ENCODE data around the gene FARS2.
A peak's percentile ranks its signal among the peaks of the same experiment; 100 is the strongest.

Gene FARS2

DNA sequence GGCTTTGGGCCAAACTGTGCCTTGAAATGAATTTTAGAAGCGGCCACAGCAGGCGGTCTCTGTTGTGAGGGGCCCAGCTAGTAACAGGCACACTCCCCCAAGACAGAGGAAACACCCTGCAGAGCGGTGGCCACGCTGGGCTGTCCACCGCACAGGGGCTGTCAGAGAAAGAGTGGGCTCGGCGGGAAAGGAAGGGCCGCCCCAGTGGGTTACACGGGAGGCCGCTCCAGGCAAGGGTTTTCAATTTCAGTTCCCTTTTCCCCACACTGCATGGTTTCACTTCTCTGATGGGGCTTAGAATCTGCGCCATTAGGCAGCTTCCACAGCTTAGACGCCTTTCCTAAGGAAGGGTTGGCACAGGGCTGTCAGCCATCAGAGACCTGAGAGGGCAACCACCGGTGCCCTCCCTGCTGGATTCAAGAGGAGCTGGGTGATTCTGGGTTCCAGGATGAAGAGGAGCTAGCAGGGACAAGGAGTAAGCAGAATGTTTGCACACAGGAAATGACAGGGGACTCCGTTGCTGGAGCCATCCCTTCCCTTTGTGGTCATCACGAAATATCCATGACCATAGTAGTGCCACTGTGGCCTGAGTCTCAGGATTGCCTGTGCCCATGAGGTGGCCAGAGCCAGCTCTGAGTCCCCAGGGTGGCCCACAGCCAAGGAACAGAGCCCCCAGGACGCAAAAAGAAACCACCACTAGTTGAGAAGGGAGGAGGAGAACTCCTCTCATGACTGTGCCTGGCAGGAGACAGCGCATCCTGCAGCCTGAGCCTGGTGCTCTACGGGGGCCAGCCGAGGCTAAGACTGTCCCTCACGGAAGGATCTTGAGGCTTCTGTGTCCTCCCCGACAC lies 462.8 kb downstream of the FARS2 start:
- DNase-seq (ENCODE audit: low read depth): no peak
- H3K4me3 ChIP-seq (ENCODE audit: low read depth, low read length): no peak overlapping the region

DNA sequence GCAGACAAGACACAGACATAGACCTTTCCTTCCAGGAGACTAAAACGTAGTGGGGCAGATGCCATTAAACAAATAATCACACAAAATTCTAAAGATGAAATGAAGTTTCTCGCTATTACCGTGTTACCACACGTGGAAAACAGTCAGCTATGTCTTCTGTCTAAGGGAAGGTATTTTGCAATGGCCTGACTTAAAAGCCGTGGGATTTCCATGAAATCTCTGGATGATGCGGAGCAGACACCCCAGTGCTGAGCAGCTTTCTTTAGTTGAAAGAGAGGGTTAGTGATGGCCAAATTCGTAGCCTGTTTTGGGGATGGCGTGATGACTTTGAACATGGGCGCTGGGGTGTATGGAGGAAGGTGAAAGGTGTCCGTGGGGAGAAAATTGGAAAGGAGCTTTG lies 463.6 kb downstream of the FARS2 start:
- DNase-seq (ENCODE audit: low read depth): no peak
- H3K4me3 ChIP-seq (ENCODE audit: low read depth, low read length): no peak overlapping the region

DNA sequence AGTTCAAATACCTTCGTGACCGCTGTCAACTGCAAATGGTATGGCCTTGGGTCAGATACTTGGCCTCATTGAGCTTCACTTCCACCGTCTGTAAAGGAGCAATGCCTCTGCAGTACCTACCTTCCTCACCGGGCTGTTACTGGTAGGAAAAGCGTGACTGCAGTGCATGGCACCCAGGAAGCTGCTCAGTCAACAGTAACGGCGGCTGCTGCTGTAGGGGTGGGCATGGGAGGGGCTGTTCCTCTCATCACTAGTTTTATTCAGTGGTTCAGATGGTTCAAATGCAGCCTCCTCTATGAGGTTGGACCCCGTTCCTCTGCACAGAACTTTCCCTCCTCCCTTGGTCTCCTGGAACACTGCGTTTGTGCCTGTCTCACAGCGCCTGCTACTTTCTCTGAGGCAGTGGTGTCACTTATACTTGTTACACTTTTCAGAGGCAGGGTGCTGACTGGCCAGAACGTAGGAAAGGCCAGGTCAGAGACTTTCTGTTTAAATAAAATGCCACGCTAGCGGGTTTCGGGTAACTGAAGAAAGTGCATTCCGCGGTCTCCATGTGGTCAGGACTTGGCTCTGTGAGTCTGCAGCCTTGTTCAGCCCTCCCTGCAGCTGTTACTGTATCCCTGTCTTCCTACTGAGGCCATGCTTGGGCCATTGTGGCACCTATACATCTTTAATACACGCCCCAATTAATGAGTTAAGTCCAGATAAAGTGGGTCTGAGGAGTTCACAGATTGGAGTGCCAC lies 465.8 kb downstream of the FARS2 start:
- no peak overlapping the region for H3K4me3 ChIP-seq (ENCODE audit: low read depth, low read length)
- peak; percentile 22 for DNase-seq (ENCODE audit: low read depth)

DNA sequence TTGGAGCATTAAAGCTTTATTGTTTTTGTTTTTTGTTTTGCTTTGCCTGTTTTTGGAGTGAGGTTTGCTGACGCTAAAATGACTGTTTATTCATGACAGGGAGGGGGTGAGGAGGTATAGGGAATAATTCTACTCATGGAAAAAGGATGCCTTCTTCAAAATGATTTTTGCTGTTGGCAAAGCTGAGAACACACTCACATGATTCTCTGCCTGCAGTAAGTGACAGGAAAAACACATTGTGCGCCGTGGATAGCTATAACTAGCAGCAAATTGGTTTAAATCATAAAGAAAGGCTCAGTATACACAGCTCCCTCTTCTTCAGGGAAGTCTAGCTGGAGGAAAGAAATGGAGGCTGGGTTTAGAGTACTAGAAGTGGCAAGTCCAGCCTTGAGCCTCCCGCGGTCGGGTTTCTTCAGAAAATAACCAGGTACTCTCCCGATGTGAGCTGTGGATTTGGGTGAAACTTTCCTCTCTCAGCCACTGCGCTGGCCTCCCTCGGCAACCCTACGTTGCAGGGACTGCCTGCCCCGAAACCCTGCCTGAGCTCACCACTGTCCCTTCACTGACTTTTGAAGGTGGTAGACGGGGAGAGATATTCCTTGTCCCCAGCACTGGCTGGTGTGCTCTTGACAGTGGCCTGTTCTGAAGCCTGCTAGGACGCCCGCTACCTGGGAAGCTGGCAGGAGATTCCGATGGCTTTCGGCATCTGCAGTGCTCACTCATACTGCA lies 467.2 kb downstream of the FARS2 start:
- DNase-seq (ENCODE audit: low read depth): no peak
- no peak overlapping the region for H3K4me3 ChIP-seq (ENCODE audit: low read depth, low read length)

DNA sequence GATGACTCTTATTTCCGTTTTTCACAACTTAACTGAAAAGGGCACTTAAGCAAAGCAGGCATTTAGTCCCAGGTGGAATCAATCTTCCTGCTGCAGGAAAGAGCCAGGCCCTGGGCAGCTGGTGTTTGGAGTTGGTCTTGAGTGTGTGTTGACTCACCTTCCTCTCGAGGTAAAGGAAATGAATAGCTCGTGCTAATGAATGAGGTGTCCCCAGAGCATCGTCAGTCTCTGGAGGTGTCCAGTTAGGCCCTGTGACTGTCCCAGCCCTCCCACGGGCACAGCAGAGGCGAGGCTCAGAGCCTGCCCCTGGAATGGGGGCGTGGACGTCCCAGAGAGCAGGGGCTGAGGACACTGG lies 467.7 kb downstream of the FARS2 start:
- H3K4me3 ChIP-seq (ENCODE audit: low read depth, low read length): no peak overlapping the region

DNA sequence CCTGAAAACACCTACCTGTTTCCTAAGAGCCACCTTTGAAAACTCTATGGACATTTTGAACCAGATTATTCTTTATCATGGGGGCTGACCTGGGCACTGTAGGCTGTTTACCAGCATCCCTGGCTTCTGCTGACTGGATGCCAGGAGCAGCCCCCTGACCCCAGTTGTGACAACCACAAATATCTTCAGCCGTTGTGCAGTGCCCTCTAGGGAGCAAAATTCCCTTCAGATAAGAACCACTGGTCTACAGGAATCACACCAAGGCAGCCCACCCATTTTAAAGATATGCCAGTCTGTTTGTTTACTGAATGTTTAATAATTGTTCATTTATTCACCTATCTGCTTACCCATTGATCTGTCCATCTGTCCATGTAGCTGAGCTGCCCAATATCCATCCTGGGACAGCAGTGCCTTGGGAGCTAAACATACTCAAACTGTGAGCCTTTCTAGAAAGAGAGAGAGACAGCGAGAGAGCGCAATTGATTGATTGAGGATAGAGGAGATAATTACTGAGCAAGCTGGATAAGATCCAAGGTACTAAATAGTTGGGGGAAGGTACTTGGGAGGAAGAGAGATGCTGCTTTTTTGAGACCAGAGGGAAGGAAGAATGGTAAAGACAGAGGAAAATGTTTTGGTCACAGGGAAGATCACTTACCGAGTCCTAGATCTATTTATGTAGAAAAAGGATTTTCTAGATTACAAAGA lies 468.7 kb downstream of the FARS2 start:
- no peak overlapping the region for H3K4me3 ChIP-seq (ENCODE audit: low read depth, low read length)
- DNase-seq (ENCODE audit: low read depth): no peak

More for the DNA sequence above, 467.7 kb downstream of the FARS2 start:
- peak; percentile 8 for DNase-seq (ENCODE audit: low read depth)

DNA sequence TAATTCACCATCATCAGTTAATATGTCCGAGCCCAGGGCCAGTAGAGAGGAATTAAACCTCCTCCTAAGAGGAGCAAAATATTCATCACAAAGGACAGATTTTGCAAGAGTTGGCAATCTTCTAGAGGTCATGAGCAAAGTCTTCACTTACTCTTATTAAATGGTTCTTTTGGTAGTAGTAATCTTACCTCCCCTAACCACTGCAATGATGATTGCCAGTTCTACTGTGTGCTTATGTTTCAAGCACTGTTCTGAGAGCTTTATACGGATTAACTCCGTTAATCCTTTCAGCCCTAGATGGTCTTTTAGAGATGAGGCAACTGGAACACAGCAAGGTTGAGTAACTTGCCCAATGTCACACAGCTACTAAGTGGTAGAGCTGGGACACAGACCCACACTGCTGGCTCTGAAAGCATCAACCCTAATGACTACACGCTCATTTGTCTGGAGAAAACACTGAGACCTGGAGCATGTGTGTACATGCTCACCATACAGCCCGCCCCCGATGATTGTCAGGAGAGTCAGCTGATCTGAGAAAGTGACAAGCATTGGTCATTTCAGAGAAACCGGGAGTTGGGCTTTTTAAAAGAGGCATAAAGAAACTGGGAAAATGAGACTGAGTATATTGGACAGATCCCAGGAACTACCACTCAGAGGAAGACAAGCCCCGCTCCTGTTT lies 469.4 kb downstream of the FARS2 start:
- DNase-seq (ENCODE audit: low read depth): peak; percentile 48
- no peak overlapping the region for H3K4me3 ChIP-seq (ENCODE audit: low read depth, low read length)

DNA sequence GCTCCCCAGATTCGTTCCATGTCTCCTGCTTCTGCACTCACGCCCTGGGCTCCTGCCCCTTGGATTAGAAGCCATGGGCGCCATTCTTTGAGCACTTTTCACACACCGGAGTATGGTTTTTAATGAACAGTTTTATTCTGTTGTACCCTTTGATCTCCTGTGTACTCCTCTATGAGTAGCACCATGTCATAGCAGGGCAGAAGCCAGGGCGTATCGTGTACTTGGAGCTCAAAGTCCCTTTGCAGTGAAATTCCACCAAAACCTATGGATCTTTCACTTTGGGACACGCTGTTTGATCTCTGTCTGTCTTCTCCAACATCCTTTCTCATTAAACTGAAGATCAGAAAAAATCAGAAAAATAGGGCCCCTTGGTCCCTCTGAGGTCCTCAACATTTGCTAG lies 470.1 kb downstream of the FARS2 start:
- no peak overlapping the region for H3K4me3 ChIP-seq (ENCODE audit: low read depth, low read length)
- DNase-seq (ENCODE audit: low read depth): no peak

DNA sequence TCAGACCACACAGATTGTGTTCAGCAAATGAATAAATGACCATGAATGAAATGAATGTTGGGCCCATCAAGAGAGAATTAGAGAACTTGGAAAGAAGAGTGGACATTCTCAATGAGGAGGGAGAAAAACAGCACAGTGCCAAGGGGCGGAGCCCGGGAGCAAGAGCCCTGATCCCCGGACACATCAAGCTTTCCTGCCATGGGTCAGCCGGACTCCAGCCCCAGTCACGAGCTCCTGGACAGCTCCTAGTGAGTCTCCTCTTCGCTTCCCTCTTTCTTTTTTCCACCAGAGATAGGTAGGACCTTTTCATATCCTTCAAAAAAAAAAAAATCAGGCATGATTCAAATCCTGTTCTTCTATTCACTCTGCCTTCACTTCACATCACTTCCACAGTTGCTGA lies 471.2 kb downstream of the FARS2 start:
- DNase-seq (ENCODE audit: low read depth): no peak
- H3K4me3 ChIP-seq (ENCODE audit: low read depth, low read length): no peak overlapping the region

DNA sequence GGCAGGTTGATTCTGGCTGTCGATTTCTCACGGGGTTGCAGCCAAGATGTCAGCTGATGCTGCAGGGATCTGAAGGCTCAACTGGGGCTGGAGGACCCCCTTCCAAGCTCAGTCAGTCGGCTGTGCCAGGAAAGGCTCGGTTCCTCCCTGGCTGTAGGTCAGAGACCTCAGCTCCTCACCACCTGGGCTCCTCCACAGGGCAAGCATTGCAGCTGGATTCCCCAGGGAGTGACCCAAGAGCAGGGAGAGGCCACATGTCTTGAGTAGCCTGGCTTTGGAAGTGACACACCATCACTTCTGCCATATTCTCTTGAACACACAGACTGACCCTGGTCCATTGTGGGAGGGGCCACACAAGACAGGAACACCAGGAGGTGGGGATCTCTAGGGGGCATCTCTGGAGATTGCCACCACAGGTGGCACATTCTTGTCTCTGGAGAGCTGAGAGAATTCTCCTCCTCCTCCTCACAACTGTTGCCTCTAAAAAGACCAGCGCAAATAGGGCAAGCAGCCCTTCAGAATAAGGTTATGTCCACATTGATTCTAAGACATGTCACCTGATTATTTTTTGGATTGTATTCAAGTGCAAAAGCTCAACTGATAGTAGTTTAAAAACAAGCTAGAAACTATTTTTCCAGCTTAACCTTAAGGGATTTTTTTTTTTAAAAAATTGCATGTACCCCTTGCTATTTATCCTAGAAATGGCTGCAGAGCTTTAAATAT lies 474.9 kb downstream of the FARS2 start:
- no peak for DNase-seq (ENCODE audit: low read depth)
- no peak overlapping the region for H3K4me3 ChIP-seq (ENCODE audit: low read depth, low read length)

DNA sequence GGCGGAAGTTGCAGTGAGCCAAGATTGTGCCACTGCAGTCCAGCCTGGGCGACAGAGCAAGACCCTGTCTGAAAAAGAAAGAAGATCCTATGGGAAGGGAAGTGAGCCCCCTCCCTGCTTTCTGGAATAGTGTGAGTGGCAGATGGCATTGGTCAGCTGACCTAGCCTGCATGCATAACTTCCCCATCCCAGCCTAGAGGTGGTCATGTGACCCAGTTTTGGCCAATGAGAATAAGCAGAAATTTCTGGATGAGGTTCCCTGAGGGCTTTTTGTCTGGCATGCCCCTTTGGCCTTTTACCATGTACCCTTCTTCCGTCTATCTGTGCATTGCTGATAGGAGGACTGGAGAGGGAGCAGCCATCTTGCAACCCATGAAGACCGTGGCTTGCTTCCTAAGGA lies 476.1 kb downstream of the FARS2 start:
- H3K4me3 ChIP-seq (ENCODE audit: low read depth, low read length): no peak overlapping the region
- DNase-seq (ENCODE audit: low read depth): no peak

DNA sequence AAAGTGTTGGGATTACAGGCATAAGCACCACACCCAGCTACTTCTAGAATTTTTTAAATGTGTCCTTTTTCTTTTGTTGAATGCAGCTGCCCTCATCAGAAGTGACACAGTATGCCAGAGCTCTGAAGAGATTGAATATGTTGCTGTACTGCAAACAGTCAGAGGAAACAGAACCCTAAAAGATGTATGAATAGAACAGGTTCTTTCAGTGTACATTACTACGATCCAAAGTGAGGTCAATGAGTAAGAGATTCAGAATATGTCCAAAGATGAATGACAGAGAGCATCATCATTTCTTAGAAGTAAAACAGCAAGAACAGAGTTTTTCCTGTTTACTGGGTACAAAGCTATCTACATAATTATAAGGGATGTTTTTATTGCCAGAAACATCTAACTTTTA lies 476.9 kb downstream of the FARS2 start:
- no peak overlapping the region for H3K4me3 ChIP-seq (ENCODE audit: low read depth, low read length)
- no peak for DNase-seq (ENCODE audit: low read depth)

DNA sequence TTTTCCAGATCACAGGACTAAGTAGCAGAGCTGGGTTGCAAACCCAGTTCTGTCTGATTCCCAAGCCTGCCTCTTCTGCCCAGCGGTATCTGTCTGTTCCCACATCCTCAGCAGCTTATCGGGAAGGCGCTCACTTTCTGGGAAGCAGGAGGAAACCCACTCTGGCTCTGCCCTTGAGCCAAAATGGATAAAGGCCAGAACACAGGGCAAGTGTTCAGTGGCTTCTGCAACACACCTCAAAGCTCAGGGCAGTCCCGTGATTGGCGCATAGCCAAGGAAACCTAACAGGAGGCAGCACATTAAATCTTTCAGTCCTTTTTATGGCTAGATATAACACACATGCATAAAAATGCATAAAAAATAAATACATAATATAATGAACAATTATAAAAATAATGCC lies 483.2 kb downstream of the FARS2 start:
- H3K4me3 ChIP-seq (ENCODE audit: low read depth, low read length): no peak overlapping the region
- DNase-seq (ENCODE audit: low read depth): no peak

DNA sequence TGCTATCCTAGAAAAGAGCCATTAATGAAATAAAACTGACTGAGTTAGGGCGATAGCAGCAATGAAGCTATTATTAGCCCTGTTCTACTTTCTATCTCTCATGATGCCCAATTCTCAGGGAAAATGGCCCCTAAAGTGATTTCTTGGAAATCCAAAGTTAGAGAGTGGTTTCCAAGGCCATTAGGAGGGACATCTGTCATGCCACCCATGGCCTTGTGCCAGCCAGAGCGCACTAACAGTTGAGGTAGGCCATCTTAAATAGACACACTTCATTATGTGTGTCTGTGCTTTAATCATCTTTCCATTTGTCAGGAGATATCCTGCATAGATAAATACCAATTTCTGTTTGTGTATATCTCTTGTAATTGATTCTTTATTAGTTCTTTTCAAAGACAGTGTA lies 483.8 kb downstream of the FARS2 start:
- no peak for DNase-seq (ENCODE audit: low read depth)
- no peak overlapping the region for H3K4me3 ChIP-seq (ENCODE audit: low read depth, low read length)

DNA sequence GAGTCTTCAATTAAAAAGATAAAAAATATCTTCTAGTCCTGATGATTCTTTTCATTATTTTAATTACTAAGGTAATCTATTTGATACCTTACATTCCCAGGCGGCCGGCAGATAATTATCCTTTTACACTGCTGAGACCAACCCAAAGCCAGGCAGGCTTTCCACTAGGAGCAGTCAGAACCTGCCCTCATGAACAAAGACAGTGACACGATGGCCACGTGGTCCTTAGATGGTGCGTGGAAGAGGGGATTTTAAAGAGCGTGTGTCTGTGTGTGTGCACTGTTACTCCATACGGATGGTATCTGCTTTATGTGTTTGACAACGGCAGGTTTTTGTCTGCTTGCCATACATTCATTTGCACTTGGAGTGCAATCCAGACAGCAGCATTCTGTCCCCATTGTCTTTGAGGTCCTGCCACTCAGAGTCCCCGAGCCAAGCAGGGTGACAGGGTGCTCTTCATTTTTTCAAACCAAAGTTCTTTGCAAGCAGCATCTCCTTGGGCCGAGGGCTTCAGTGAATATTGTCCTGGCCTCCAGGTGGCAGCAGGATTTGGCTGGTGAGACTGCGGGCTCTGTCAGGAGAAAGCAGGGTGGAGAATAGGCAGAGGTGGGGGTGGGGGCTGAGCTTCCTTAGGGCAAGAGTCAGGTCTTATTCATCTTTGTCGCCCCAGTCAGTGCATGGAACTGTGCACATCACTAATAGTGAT lies 484.9 kb downstream of the FARS2 start:
- no peak overlapping the region for H3K4me3 ChIP-seq (ENCODE audit: low read depth, low read length)
- DNase-seq (ENCODE audit: low read depth): no peak

DNA sequence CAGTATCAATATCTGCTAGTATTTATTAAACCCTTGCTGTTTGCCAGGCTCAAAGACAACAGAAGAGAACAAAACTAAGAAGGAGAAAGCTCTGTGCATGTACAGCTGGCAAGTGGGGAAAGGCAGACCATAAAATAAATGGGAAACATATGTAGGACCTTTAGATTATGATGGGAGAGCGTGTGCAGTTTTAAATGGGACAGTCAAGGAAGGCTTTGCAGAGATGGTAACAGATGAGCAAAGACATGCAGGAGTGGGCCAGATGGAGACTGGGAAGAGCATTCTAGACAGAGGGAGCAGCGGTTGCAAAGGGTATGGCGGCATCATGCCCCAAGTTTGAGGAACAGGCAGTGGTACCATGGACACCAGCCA lies 485.4 kb downstream of the FARS2 start:
- no peak for DNase-seq (ENCODE audit: low read depth)
- no peak overlapping the region for H3K4me3 ChIP-seq (ENCODE audit: low read depth, low read length)

DNA sequence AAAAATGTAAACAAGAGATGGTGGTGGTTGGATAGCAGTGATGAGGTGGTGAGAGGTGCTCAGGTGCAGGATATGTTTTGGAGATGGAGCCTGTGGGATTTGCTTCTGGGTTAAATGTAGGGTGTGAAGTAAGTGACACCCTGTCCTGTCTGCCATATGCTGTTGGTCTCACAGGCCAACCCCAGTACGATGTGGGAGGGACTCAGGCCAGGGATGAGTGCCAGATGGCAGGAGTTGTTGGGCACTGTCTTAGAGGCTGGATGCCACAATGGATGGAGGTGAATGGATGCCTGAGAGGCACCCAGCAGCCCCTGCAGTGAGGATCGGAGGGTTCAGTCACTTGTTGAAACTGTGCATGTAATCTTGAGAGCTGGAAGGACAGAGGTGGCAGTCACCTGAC lies 486.1 kb downstream of the FARS2 start:
- H3K4me3 ChIP-seq (ENCODE audit: low read depth, low read length): no peak overlapping the region
- no peak for DNase-seq (ENCODE audit: low read depth)

DNA sequence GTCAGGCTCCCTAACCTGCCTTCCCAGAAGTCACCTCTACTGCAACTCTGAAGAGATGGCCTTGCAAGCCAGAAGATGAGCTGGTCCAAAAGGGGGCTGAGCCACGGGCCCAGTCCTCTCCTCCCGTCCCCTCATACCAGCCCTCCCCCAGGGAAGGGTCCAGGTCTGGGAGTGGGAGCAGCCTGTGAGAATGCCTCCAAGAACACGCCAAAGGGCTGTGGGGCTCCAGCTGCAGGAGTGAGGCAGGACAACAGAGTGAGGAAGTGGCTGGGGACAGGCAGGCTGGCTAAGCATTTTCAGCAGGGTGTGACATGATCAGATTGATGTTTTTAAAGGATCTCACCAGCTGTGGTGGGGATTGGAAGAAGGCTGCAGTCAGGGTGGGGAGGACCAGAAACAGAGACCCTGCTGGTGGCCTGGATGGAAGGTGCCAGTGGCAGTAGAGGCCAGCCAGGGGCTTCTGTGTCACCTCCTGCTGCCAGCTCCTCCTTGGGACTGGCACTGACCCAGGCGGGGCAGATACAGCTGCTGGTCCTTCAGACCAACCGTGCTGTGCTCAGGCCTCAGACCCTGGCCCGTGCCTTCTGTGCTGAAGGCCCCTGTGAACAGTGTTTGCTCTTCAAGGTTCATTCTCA lies 487.8 kb downstream of the FARS2 start:
- no peak overlapping the region for H3K4me3 ChIP-seq (ENCODE audit: low read depth, low read length)
- DNase-seq (ENCODE audit: low read depth): no peak

All from skeletal muscle cell (primary cell).